DMS153 (cell line): ENCODE measurements around the gene C1QTNF9B.
"Not testable (repeated sequence)": the region's sequence is repeated elsewhere in the genome, so short reads cannot be mapped to it uniquely, and the experiment has no call there.

ENCODE experiments used
- DNase-seq: peaks from one replicate; lab custom pipeline; 2025; lab: John Stamatoyannopoulos, UW

The C1QTNF9B gene

DNA sequence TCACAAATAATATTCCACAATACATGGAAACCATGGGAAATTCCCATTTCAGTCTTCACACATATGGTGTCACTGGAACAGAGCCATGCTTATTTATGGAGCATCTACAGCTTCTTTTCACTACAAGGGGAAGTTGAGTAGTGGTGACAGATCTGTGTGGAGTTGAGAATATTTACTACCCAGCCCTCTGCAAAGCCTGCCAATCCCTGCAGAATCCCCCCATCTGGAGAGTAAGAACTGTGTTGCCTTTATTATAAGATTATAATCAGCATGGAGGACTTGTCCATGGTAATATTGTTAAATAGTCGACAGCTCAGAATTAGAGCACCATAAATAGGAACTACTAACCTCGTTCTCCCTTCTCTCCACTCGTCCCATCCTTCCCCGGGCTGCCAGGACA lies 3.5 kb downstream of the C1QTNF9B start:
- not testable (repeated sequence) for DNase-seq

DNA sequence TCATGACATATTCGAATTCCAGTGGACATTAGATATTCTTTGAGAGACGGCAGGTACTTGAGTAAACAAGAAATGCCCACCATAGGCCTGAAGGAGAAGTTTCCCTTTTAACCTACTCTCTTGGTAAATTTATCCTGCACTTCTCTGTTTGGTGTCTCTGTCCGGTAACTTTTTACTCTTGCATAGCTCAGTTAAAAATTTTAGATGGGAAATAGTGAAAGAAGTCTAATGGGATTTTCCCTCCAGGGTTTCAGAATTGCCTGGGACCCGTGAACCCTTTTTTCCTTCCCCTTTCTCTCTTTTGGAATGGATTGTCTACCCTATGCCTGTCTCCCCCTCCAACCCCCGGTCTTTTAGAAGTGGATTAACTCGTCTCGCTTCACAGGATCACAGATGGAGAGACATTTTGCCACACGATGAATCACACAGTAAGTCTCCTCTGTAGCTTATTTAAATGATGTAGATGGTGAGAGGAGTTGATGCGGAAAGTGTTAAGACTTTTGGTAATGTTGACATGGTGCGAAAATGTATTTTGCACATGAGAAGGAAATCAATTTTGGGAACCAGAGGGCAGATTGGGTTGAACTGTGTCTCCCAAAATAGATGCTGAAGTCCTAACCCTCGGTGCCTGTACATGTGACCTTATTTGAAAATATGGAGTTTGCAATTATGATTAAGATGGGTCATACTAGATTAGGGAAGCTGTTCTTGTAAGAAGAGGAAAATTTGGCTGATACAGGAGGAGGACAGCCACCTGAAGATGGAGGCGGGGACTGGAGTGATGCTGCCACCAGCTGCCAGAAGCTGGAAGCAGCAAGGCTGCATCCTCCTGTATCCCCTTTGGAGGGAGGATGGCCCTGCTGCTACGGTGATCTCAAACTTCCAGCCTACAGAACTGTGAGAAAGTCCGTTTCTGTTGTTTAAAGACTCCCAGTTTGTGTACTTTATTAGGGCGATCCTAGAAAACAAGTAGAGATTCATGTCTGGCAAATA lies 7.4 kb downstream of the C1QTNF9B start:
- no peak for DNase-seq

DNA sequence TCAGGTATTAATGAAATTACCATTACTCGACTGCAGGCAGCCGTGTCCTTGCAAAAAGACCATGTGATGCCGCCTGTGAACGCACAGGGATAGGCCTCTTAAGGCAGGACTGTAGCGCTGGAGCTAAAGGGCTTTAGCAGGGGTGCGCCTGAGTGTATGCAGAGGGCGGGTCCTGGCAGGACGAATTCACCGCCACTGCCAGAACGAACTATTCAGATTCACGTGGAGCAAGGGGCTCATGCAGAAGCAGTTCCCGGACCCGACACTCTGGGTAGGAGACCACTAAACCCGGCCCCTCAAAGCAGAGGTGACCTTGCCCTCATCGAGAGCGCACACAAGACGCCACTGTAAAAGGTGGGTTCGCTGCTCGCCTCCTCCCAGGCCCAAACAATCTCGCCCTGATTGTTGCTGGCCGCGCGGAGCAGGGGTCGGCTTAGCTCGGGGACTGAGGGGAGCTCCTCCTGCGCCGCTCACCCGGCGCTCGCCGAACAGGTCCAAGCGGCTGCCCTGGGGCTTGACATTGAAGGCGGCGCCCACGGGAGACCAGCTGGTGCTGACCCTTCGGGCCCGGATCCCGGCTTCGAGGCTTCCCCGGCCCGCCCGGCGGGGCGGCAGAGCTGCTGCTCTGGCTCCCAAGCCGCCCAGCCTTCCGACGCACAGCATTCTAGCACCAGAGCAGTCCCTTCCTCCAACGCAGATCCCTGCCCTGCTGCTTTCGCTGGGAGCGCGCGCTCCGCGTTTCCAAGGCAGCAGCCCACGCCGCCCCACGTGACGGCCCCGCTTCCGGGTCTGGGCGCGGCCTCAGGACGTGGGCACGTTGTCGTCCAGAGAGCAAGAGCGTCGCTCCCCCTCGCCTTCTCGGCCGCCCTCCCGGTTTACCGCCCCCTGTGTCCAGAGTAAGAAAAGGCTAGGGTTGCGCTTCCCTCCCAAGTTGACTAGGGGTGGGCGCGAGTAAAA lies 8.4 kb downstream of the C1QTNF9B start, which contains the start of gene MIPEP:
Gene MIPEP (minus strand): TSS at position 743 of the 957 bp plus-strand sequence. CDS start 80 bp downstream, at position 663.
- peak; percentile 89 for DNase-seq

GRCh38 chr13:23884361-23884760 lies 12.9 kb downstream of the C1QTNF9B start:
- DNase-seq, result not testable (repeated sequence)

- DNase-seq, result no peak
Measured at GRCh38 chr13:23883255-23883654, 14.0 kb downstream of the C1QTNF9B start.

DNA sequence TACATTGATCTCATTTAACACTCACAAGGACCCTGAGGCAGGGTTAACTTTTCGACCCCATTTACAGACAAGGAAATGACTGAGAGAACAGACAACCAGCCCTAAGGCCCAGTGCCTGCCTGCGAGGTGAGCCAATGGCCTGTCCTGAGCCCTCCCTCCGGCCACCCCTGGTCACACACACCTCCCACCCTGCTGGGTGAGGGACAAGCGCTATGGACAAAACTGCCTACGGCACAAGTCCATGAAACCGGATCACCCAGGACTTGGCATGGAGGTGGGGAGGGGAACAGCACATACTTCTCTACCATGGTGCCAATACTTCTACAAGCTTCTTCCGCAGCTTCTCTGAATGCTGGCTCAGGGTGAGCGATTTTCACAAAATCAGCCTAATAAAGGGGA lies 15.9 kb downstream of the C1QTNF9B start:
- not testable (repeated sequence) for DNase-seq

DNA sequence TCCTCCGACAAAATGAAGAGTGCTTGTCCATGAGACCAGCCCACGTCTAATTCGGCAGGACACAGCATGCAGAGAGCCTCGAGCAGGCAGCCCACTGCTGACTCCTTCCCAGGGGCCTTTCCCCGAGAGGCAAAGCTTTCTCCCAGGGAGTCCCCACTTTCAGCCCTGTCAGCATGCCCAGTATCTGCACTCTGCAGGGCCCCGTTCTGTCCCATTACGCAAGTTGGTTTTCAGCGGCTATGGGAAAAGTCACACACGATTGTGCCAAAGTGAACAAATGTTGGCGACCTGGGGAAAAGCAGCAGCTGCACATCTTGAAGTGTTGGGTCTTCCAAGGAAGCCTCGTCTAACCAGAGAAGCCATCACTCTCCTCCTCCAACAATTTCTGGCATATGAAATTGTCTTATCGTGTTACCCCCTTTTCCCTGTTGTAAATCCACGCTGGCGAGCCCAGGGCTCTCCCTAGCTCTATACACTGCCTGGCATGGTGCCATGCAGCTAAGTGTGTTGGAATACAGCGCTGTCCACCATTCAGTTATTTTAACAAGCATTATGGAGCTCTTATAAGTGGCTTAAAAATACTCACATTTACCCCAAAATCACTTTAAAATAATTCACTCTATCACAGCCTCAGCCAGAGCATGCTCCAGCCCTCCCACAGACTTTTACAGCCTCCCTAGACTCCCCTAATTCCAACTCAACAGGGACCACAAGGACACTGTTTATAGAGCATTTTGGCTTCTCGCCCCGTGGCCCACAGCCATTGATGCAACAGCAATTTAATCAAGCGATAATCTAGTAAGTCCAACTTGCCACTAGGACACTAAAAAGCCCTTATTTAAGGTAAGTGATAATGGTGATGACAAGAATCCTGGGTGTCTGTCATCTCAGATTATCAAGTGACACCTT lies 16.6 kb downstream of the C1QTNF9B start:
- DNase-seq, result not testable (repeated sequence)

DNA sequence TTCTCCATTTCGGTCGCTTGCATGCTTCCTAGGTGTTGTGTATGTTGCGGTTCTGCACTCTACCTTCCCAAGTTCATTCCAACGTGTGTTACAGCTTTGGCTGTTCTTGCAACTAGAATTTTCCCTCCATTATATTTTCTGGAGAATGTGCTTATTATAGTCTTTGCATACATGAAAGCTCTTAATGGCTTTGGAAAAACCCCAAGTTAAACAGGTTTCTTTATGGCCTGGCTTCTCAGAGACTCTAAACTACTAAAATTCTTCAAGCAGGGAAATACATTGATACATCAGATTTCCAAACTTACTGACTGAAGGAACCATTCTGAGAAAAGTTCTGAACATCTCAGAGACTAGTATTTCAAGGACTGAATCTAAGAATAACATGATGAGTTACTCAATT lies 20.0 kb downstream of the C1QTNF9B start:
- no peak for DNase-seq

DNA sequence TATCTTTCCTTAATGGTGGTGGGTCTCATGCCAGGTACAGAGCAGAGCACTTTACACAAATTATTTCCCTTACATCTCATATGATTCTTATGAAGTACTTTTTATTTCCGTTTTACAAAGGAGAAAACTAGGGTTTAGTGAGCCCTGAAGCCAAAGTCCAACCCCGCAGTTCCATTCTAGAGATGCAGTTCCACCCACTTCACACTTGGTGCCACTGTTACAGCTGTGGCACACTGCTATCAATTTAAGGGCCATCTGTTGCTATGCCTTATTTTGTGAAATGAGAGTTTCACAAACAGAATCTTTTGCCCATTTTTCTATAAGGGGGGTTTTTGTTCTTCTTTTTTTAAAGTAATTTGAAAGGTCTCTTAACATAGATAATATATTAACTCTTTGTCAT lies 21.0 kb downstream of the C1QTNF9B start:
- no peak for DNase-seq

- DNase-seq, result peak; percentile 27
Measured at GRCh38 chr13:23871616-23872220, 25.6 kb downstream of the C1QTNF9B start.

GRCh38 chr13:23870356-23871140 lies 26.8 kb downstream of the C1QTNF9B start:
- DNase-seq, result no peak

- DNase-seq, result no peak
Measured at GRCh38 chr13:23868521-23868920, 28.8 kb downstream of the C1QTNF9B start.

GRCh38 chr13:23867027-23867491 lies 30.2 kb downstream of the C1QTNF9B start:
- no peak for DNase-seq

DNA sequence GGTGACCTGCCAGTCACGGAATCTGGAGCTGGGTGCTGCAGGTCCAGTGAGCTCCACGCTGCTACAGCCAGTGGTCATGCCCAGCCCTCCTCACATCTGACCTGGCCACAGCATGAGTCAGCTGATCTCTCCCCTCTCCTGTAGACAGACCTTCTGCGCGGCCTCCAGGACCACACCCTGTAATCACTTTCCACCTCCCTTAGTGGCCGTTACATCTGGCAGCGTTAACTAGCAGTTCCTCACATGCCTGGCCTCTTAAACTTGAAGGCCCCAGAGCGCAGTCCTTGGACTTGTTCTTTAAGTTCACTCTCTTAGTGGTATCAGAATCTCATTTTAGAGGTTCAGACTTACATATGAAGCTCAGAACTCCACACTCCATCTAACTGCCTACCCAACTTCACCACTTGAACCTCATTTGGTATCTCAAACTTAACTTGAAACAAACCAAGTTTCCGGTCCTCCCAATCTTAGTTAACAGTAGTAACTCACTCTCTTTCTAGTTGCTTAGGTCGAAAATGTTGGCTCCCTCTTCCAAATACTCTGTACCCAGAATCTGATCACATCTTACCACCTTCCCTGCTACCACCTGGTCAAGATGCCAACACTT lies 30.8 kb downstream of the C1QTNF9B start:
- DNase-seq, result no peak

- no peak for DNase-seq
Measured at GRCh38 chr13:23865906-23866305, 31.4 kb downstream of the C1QTNF9B start.

DNA sequence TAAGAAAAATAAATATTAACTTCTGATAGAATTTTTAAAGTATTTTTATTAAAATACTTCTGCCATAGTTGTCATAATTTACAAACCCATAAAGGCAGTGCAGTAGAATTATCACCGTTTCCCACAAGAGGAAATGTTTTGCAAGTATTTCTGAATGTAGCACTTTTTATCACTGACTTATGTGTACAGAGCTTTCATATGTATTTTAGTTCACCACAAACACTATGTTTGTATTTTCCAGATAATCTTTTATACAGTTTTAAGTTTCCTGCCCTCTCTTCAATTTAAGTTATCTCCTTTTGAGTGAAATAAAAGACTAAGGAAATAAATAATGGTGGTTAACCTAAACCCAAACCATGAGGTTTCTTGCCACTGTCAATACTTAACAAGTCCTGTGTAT lies 32.3 kb downstream of the C1QTNF9B start:
- no peak for DNase-seq

DNA sequence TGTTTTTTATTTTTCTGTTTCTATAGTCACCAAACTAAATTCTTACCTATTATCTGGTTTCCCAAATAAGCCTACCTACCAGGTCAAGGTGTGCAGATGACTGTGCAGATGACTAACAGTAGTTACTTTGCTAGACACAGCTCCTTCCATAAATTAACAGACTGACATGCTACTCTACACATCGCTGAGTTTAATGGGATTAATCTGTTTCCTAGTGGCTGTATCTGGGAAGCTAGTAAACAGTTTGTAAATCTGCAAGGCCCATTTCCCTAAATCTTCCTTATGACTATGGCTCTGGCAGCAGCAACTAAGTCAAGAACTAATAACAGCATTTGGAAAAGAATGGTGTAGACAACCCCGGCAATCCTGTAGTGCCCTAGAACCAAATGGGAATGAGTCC lies 36.0 kb downstream of the C1QTNF9B start:
- no peak for DNase-seq

DNA sequence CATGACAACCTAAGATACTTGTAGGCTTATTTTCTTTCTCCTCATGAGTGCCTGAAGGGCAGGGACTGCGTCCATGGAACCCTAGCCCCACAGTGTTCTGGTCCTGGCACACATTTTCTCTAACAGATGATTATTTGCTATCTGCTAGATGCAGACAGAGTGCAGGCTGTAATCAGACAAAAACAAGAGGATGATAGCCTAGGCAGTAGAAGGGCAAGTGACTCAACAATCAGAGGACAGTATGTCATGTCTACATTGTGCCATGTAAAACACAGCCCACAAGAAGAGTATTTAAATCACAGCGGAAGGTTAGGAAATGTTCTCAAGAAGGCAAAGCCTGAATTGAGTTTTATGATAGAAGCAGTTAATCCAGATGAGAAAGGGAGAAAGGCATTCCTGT lies 37.4 kb downstream of the C1QTNF9B start:
- no peak for DNase-seq

DNA sequence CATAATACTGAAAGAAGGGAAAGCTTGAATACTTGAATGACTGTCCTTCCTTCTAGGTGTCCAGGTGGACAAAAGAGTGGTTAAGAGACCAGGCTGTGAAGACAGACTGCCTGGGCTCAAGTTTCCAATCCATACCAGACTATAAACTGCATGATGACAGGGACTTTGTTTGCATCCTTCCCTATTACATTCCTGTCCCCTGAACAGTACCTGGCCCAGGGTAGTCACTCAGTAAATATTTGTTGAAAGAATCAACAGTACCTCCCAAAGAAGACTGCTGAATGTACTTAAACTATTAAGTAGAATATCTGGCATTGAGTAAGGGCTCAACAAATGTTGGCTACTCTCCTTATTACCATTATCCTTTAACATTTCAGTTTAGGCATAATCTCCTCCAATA lies 37.8 kb downstream of the C1QTNF9B start:
- DNase-seq, result no peak

- DNase-seq, result no peak
Measured at GRCh38 chr13:23858546-23858945, 38.8 kb downstream of the C1QTNF9B start.
